ENCODE data around the gene RHBDD1.

The RHBDD1 gene

GRCh38 chr2:226902041-226902966 is 66.5 kb downstream of the RHBDD1 start:
- Mint-ChIP-seq H3K4me3 (no peak overlapping the region), H3K4me1 (peaks cover 57% of the 10 kb centered on the region), H3K36me3 (peaks cover 23% of the 10 kb centered on the region), H3K9me3 (peaks cover 1% of the 10 kb centered on the region), H3K27me3 (no peaks in the 10 kb centered on the region), H3K27ac (peak overlapping the region; percentile 21)
- ATAC-seq: no peak

GRCh38 chr2:226903179-226903578 is 67.3 kb downstream of the RHBDD1 start:
- Mint-ChIP-seq H3K4me3 (no peak overlapping the region), H3K27ac (peak overlapping the region; percentile 75), H3K4me1 (peaks cover 63% of the 10 kb centered on the region), H3K36me3 (peaks cover 15% of the 10 kb centered on the region), H3K9me3 (no peaks in the 10 kb centered on the region), H3K27me3 (no peaks in the 10 kb centered on the region)
- no peak for ATAC-seq

GRCh38 chr2:226904592-226904991 is 68.7 kb downstream of the RHBDD1 start:
- no peaks in the 10 kb centered on the region for H3K27me3 Mint-ChIP-seq
- peaks cover 77% of the 10 kb centered on the region for H3K4me1 Mint-ChIP-seq
- peak; percentile 40 for ATAC-seq
- no peaks in the 10 kb centered on the region for H3K9me3 Mint-ChIP-seq
- peak overlapping the region; percentile 75 for H3K27ac Mint-ChIP-seq
- peak overlapping the region; percentile 43 for H3K4me3 Mint-ChIP-seq
- peaks cover 15% of the 10 kb centered on the region for H3K36me3 Mint-ChIP-seq

- Mint-ChIP-seq H3K27ac (peak overlapping the region; percentile 75), H3K9me3 (no peaks in the 10 kb centered on the region), H3K36me3 (peaks cover 15% of the 10 kb centered on the region), H3K4me3 (peak overlapping the region; percentile 49), H3K27me3 (no peaks in the 10 kb centered on the region), H3K4me1 (peaks cover 77% of the 10 kb centered on the region)
- peak; percentile 53 for ATAC-seq
Observed at GRCh38 chr2:226905718-226906117, 69.9 kb downstream of the RHBDD1 start.

GRCh38 chr2:226906163-226906693 is 70.4 kb downstream of the RHBDD1 start:
- Mint-ChIP-seq H3K27me3 (no peaks in the 10 kb centered on the region), H3K36me3 (peaks cover 15% of the 10 kb centered on the region), H3K4me1 (peaks cover 72% of the 10 kb centered on the region), H3K9me3 (no peaks in the 10 kb centered on the region), H3K27ac (peak overlapping the region; percentile 75), H3K4me3 (peak overlapping the region; percentile 49)
- ATAC-seq: peak; percentile 94

- Mint-ChIP-seq H3K36me3 (peaks cover 20% of the 10 kb centered on the region), H3K27ac (peak overlapping the region; percentile 75), H3K4me3 (peak overlapping the region; percentile 29), H3K27me3 (no peaks in the 10 kb centered on the region), H3K9me3 (no peaks in the 10 kb centered on the region), H3K4me1 (peaks cover 57% of the 10 kb centered on the region)
- ATAC-seq: no peak
Observed at GRCh38 chr2:226909126-226909525, 73.3 kb downstream of the RHBDD1 start.

- no peaks in the 10 kb centered on the region for H3K27me3 Mint-ChIP-seq
- H3K27ac Mint-ChIP-seq: peak overlapping the region; percentile 75
- no peaks in the 10 kb centered on the region for H3K9me3 Mint-ChIP-seq
- ATAC-seq: no peak
- peaks cover 21% of the 10 kb centered on the region for H3K36me3 Mint-ChIP-seq
- peaks cover 50% of the 10 kb centered on the region for H3K4me1 Mint-ChIP-seq
- no peak overlapping the region for H3K4me3 Mint-ChIP-seq
Observed at GRCh38 chr2:226909836-226910235, 74.0 kb downstream of the RHBDD1 start.

- Mint-ChIP-seq H3K4me1 (peaks cover 47% of the 10 kb centered on the region), H3K9me3 (no peaks in the 10 kb centered on the region), H3K27ac (no peak overlapping the region), H3K4me3 (no peak overlapping the region), H3K36me3 (peaks cover 26% of the 10 kb centered on the region), H3K27me3 (no peaks in the 10 kb centered on the region)
- ATAC-seq: no peak
Observed at GRCh38 chr2:226910384-226910783, 74.5 kb downstream of the RHBDD1 start.

- no peak for ATAC-seq
- Mint-ChIP-seq H3K27me3 (no peaks in the 10 kb centered on the region), H3K4me1 (peaks cover 43% of the 10 kb centered on the region), H3K27ac (no peak overlapping the region), H3K4me3 (no peak overlapping the region), H3K36me3 (peaks cover 38% of the 10 kb centered on the region), H3K9me3 (no peaks in the 10 kb centered on the region)
Observed at GRCh38 chr2:226911932-226912331, 76.1 kb downstream of the RHBDD1 start.

- Mint-ChIP-seq H3K27me3 (no peaks in the 10 kb centered on the region), H3K4me1 (peaks cover 38% of the 10 kb centered on the region), H3K27ac (no peak overlapping the region), H3K4me3 (no peak overlapping the region), H3K9me3 (no peaks in the 10 kb centered on the region), H3K36me3 (peaks cover 44% of the 10 kb centered on the region)
- no peak for ATAC-seq
Observed at GRCh38 chr2:226913641-226914040, 77.8 kb downstream of the RHBDD1 start.

GRCh38 chr2:226915846-226916360 is 80.0 kb downstream of the RHBDD1 start:
- H3K36me3 Mint-ChIP-seq: peaks cover 62% of the 10 kb centered on the region
- peak overlapping the region; percentile 63 for H3K27ac Mint-ChIP-seq
- no peak overlapping the region for H3K4me3 Mint-ChIP-seq
- H3K27me3 Mint-ChIP-seq: no peaks in the 10 kb centered on the region
- H3K4me1 Mint-ChIP-seq: peaks cover 37% of the 10 kb centered on the region
- H3K9me3 Mint-ChIP-seq: no peaks in the 10 kb centered on the region
- ATAC-seq: no peak

GRCh38 chr2:226916669-226917068 is 80.8 kb downstream of the RHBDD1 start:
- Mint-ChIP-seq H3K4me1 (peaks cover 44% of the 10 kb centered on the region), H3K36me3 (peaks cover 70% of the 10 kb centered on the region), H3K27me3 (no peaks in the 10 kb centered on the region), H3K4me3 (no peak overlapping the region), H3K9me3 (peaks cover 4% of the 10 kb centered on the region), H3K27ac (peak overlapping the region; percentile 63)
- no peak for ATAC-seq

GRCh38 chr2:226932443-226932842 is 96.6 kb downstream of the RHBDD1 start:
- Mint-ChIP-seq H3K36me3 (peaks cover 31% of the 10 kb centered on the region), H3K27me3 (no peaks in the 10 kb centered on the region), H3K4me3 (no peak overlapping the region), H3K9me3 (no peaks in the 10 kb centered on the region), H3K27ac (no peak overlapping the region), H3K4me1 (no peaks in the 10 kb centered on the region)
- no peak for ATAC-seq

GRCh38 chr2:226934546-226935201 is 98.8 kb downstream of the RHBDD1 start:
- Mint-ChIP-seq H3K9me3 (no peaks in the 10 kb centered on the region), H3K27me3 (no peaks in the 10 kb centered on the region), H3K36me3 (peaks cover 31% of the 10 kb centered on the region), H3K4me1 (no peaks in the 10 kb centered on the region), H3K4me3 (no peak overlapping the region), H3K27ac (no peak overlapping the region)
- ATAC-seq: no peak

- Mint-ChIP-seq H3K4me3 (no peak overlapping the region), H3K9me3 (peaks cover 7% of the 10 kb centered on the region), H3K27me3 (no peaks in the 10 kb centered on the region), H3K36me3 (peaks cover 35% of the 10 kb centered on the region), H3K27ac (no peak overlapping the region), H3K4me1 (peaks cover 7% of the 10 kb centered on the region)
- ATAC-seq: peak; percentile 53
Observed at GRCh38 chr2:226943862-226944620, 108.2 kb downstream of the RHBDD1 start.

Measured in stimulated activated memory B cell treated with anti-CD40 and anti-IgM and Interleukin-4, amounts not matched to agents 10 μg/mL and 1 μg/mL and 100 μg/mL, for 72 hours (primary cell).